GM12878 (cell line): ENCODE results near the gene ZBTB3. TPM values are rescaled to one million over a fixed set of nuclear protein-coding genes. Genes with fewer than 3 reads are reported as not detected.

Experiments used
- ATAC-seq: fragments of 200-7000 bp; cut with Tn5 transposase; 3 replicates; pipeline ENCODE4 v1.9.1; 2020; ENCODE audit warnings: mild to moderate bottlenecking, moderate library complexity
- BruUV-seq: library from RNA; stranded (reverse); fragments of 400-500 nt; replicated peaks from 2 replicates; lab custom pipeline; 2021; lab: Mats Ljungman, UMichigan
- CTCF ChIA-PET: fragments of 300-600 bp; sonication (Branson Sonifier 250); formaldehyde crosslinking; extraction: SDS; loops from one replicate; lab custom pipeline; 2021; ENCODE audit warnings: inconsistent platforms; lab: Yijun Ruan, JAX
- POLR2A ChIA-PET: fragments of 350-600 bp; formaldehyde crosslinking; extraction: SDS; loops from one replicate; lab custom pipeline; 2021; ENCODE audit warnings: inconsistent platforms; lab: Charles Lee
- RAD21 ChIA-PET: fragments of 300-600 bp; sonication (Branson Sonifier 250); formaldehyde crosslinking; loops from one replicate; lab custom pipeline; 2023; ENCODE audit warnings: antibody characterized with exemption; ENCODE audit not compliant: unreplicated experiment; lab: Charles Lee
- SMC1A ChIA-PET: fragments of 300-600 bp; sonication (Branson Sonifier 250); formaldehyde crosslinking; loops from one replicate; lab custom pipeline; 2023; ENCODE audit not compliant: unreplicated experiment, uncharacterized antibody; lab: Charles Lee
- DNase-seq: peaks from one replicate; pipeline ENCODE4 v3.0.0-alpha.2; 2011; ENCODE audit warnings: low read depth, low spot score
- FAIRE-seq: peaks from 3 replicates; lab custom pipeline; 2011; peaks lifted over from hg19 to GRCh38; lab: Jason Lieb, UNC
- H2AFZ ChIP-seq: 2 replicates; pipeline ENCODE4 v1.6.0; 2011; ENCODE audit warnings: low read depth, low read length, control low read depth; ENCODE audit not compliant: control insufficient read depth
- H3K27ac ChIP-seq: 2 replicates; pipeline ENCODE4 v1.5.1; 2011; ENCODE audit warnings: control low read depth; ENCODE audit not compliant: control insufficient read depth, insufficient read depth
- H3K27me3 ChIP-seq, 2 experiments: replicated peaks in 1 of 2; 2 replicates each; pipeline versions ENCODE4 v1.6.0 to v1.6.1; 2011; ENCODE audit warnings: low read length in 1 of 2; ENCODE audit not compliant: control insufficient read depth in 2 of 2, insufficient read depth in 2 of 2
- H3K36me3 ChIP-seq, 2 experiments: 2 replicates each; pipeline ENCODE4 v1.5.1; 2011; ENCODE audit warnings: low read length in 1 of 2; ENCODE audit not compliant: control insufficient read depth in 2 of 2, insufficient read depth in 2 of 2
- H3K4me1 ChIP-seq: 2 replicates; pipeline ENCODE4 v1.6.1; 2011; ENCODE audit warnings: mild to moderate bottlenecking, low read length, moderate library complexity, mixed read lengths; ENCODE audit not compliant: control insufficient read depth, insufficient read depth
- H3K4me2 ChIP-seq: 2 replicates; pipeline ENCODE4 v1.6.0; 2011; ENCODE audit warnings: control low read depth; ENCODE audit not compliant: control insufficient read depth, insufficient read depth
- H3K4me3 ChIP-seq: fragments of 200-600 bp; sonication (generic); 2 replicates; pipeline ENCODE4 v1.5.1; 2016
- H3K79me2 ChIP-seq: 2 replicates; pipeline ENCODE4 v1.6.0; 2011; ENCODE audit warnings: low read length; ENCODE audit not compliant: control insufficient read depth, insufficient read depth
- H3K9ac ChIP-seq: 2 replicates; pipeline ENCODE4 v1.8.0; 2011; ENCODE audit warnings: low read length, control low read depth, mixed read lengths; ENCODE audit not compliant: control insufficient read depth, insufficient read depth
- H3K9me3 ChIP-seq: replicated peaks from 3 replicates; pipeline ENCODE4 v1.5.1; 2011; ENCODE audit warnings: mild to moderate bottlenecking, low read length; ENCODE audit not compliant: control insufficient read depth, insufficient read depth
- H4K20me1 ChIP-seq: 2 replicates; pipeline ENCODE4 v1.6.0; 2011; ENCODE audit not compliant: control insufficient read depth, insufficient read depth
- BHLHE40 ChIP-seq, 2 experiments: fragments of 450-650 bp in 1 of 2; IDR thresholded peaks; 2 replicates each; pipeline ENCODE4 v1.6.1; 2011 to 2017; ENCODE audit warnings: low read depth in 2 of 2, borderline replicate concordance in 1 of 2, improper control_type of control experiment in 1 of 2, low read length in 1 of 2, mild to moderate bottlenecking in 1 of 2
- RBBP5 ChIP-seq: fragments of 200-600 bp; sonication (generic); conservative IDR thresholded peaks from 2 replicates; pipeline ENCODE4 v1.6.1; 2016
- SUZ12 ChIP-seq: fragments of 200-600 bp; sonication (generic); IDR thresholded peaks from one replicate; pipeline ENCODE4 v1.6.1; 2018; ENCODE audit warnings: antibody characterized with exemption, mild to moderate bottlenecking; ENCODE audit not compliant: unreplicated experiment
- WGBS: methylation state at CpG from one replicate; pipeline ENCODE4 v1.1.6; 2016; ENCODE audit warnings: low lambda C conversion rate; ENCODE audit not compliant: insufficient replicate concordance, insufficient coverage; ENCODE audit errors: missing lambda C conversion rate; 5-methylcytosine and 5-hydroxymethylcytosine counted together
- in situ Hi-C: fragments of 300-500 bp; cut with MboI; formaldehyde crosslinking; loops from 9 replicates; pipeline ENCODE4 v1.14.3; 2018; ENCODE audit warnings: mixed read lengths
- intact Hi-C: fragments of 100-400 bp; cut with micrococcal nuclease; formaldehyde crosslinking; loops from one replicate; pipeline ENCODE4 v1.14.2; 2022; ENCODE audit not compliant: unreplicated experiment
- polyA plus RNA-seq, 11 experiments: library from polyadenylated mRNA; depleted of rRNA in 4 of 11; unstranded in 6 of 11; stranded (reverse) in 5 of 11; fragments of >200 nt; fragmentation: Nextera tagmentation in 4 of 11; fragmentation: Illumina TruSeq in 1 of 11; extraction: Ambion mirVana in 4 of 11; extraction: Trizol in 1 of 11; gene quantifications; 1 replicate in 1 of 11; 2 replicates in 10 of 11; pipeline versions ENCODE4 v1.2.1 to v1.2.3, GENCODE V29; 2011 to 2016; ENCODE audit warnings: inconsistent platforms in 2 of 11, missing spikeins in 2 of 11, low read depth in 1 of 11
- total RNA-seq, 4 experiments: library from RNA; depleted of rRNA in 3 of 4; stranded (reverse); fragments of >200 nt in 3 of 4; fragmentation: Illumina TruSeq in 1 of 4; extraction: Trizol in 1 of 4; gene quantifications; 2 replicates each; pipeline versions ENCODE4 v1.2.1 to v1.2.3, GENCODE V29; 2013 to 2021
- TF ChIP-seq, protein P1 (sequence below): IDR thresholded peaks from 2 replicates; pipeline ENCODE4 v1.6.1; 2011; ENCODE audit warnings: borderline replicate concordance, low read depth, mild to moderate bottlenecking, moderate library complexity, mixed read lengths, low read length; ENCODE audit not compliant: insufficient read depth; ENCODE audit errors: extremely low read length

The ZBTB3 gene
- total and polyA plus RNA-seq, 10 of the 15 experiments (the other 5 are each of a cell fraction or from before 2014, with no cell fraction given): 1.4 to 7.7 (median 4.8) TPM

DNA sequence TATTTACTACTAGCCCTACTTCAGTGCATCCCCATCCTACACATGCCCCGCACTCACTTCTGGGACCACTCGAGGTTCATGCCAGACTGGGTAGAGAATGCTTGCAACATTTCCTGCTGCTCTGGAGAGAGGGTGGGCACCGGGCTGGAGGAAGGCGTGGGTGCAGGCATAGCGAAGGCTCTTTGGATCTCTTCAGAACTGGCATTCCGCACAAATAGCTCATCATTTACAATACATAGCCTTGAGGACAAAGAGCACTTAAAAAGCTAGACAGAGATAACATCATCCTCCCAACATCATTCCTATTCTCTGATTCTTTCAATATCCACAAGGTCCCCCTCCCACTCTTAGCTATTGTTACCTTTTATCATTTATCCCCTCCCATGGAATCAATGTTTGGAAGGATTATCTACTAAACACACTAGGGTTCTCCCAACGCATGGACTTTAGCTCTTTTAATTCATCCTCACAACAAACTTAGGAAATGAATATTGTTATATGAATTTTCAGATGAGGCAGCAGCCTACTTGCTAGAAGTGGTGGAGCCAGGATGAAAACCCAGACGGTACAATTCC is 40.3 kb upstream of the ZBTB3 start:
- TF ChIP-seq BHLHE40 (IDR thresholded peaks at IDR 0.05; ENCODE audit: borderline replicate concordance in 1 of 2, low read depth in 2 of 2, low read length in 1 of 2) (no peak), SUZ12 (no peak), RBBP5 (no peak)
- TF ChIP-seq, protein P1, sequence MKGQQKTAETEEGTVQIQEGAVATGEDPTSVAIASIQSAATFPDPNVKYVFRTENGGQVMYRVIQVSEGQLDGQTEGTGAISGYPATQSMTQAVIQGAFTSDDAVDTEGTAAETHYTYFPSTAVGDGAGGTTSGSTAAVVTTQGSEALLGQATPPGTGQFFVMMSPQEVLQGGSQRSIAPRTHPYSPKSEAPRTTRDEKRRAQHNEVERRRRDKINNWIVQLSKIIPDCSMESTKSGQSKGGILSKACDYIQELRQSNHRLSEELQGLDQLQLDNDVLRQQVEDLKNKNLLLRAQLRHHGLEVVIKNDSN: no peak
- TF ChIP-seq, all 136 proteins: peak for 0
- Histone ChIP-seq H3K27ac (no peak overlapping the region), H3K9me3 (no peaks in the 10 kb centered on the region), H3K4me3 (no peak overlapping the region), H3K9ac (no peak overlapping the region), H4K20me1 (no peaks in the 10 kb centered on the region), H3K36me3 (peaks cover 23 to 31% of the 10 kb centered on the region in 2 experiments), H3K27me3 (no peaks in the 10 kb centered on the region), H2AFZ (no peak overlapping the region), H3K79me2 (peaks cover 18% of the 10 kb centered on the region), H3K4me2 (no peak overlapping the region), H3K4me1 (peaks cover 8% of the 10 kb centered on the region; the same call in 1 of the 2 replicates)
- BruUV-seq: no TSS peak
- ATAC-seq (no peak), FAIRE-seq (no peak), DNase-seq (no peak)
- ChIA-PET POLR2A (interaction anchor here (0.7 to 2.3 kb wide), 10 partner anchors 8 to 61 kb away, joined by 3 to 9 read pairs (median 4); partner anchors contain the start of genes NXF1 and TEX54), RAD21 (interaction anchor here (0.9 to 1.6 kb wide), 3 partner anchors 19 to 67 kb away, joined by 3 read pairs; no protein-coding TSS in a partner anchor), CTCF (interaction anchor here (0.7 to 0.8 kb wide), 2 partner anchors 46 to 87 kb away, joined by 3 read pairs; partner anchors contain the start of gene SLC3A2), SMC1A (interaction anchor here (0.6 to 1.4 kb wide), 4 partner anchors 11 to 67 kb away, joined by 3 to 4 read pairs (median 4); partner anchors contain the start of genes NXF1 and WDR74)
- in situ Hi-C loops (no loop called here), intact Hi-C loops (no loop called here)
- 96% methylated on average over 8 of the region's 8 CpGs for WGBS
